K562 (cell line): ENCODE results near the gene C2orf42.

ENCODE experiments used
- GTF3C2 ChIP-seq: IDR thresholded peaks from 3 replicates; pipeline ENCODE4 v1.6.1; 2011; ENCODE audit warnings: borderline replicate concordance, mild to moderate bottlenecking, moderate library complexity; ENCODE audit not compliant: insufficient read length; ENCODE audit errors: extremely low read depth
- MTA1 ChIP-seq: fragments of 450-650 bp; IDR thresholded peaks from 2 replicates; pipeline ENCODE4 v1.6.1; 2017; ENCODE audit warnings: borderline replicate concordance
- POLR2AphosphoS5 ChIP-seq: IDR thresholded peaks from 2 replicates; pipeline ENCODE4 v1.6.1; 2011; ENCODE audit warnings: mild to moderate bottlenecking, low read depth, low read length, moderate library complexity; ENCODE audit not compliant: control insufficient read depth, insufficient read depth
- SIN3B ChIP-seq: fragments of 450-650 bp; IDR thresholded peaks from 2 replicates; pipeline ENCODE4 v1.6.1; 2017; ENCODE audit warnings: low read depth, mild to moderate bottlenecking, moderate library complexity
- TCF3 ChIP-seq: sonication (generic); formaldehyde crosslinking; IDR thresholded peaks from 2 replicates; pipeline ENCODE4 v1.4.0; 2020; ENCODE audit warnings: mild to moderate bottlenecking, missing genetic modification reagents
- ZNF589 ChIP-seq: fragments of 200-800 bp; sonication (Bioruptor generic); IDR thresholded peaks from 2 replicates; pipeline ENCODE4 v1.6.1; 2016; ENCODE audit warnings: low read depth, missing genetic modification characterization, missing compliant biosample characterization

GRCh38 chr2:70201831-70202230 is 11.0 kb upstream of the C2orf42 start:
- no peak for TF ChIP-seq GTF3C2
- TF ChIP-seq MTA1 = no peak
- no peak for TF ChIP-seq POLR2AphosphoS5
- no peak for TF ChIP-seq TCF3 (CRISPR knock-in tag)
- no peak for TF ChIP-seq ZNF589
- no peak for TF ChIP-seq SIN3B
